Smooth muscle cell (in vitro differentiated cells): ENCODE results near the gene FRAS1. TPM values are rescaled to one million over a fixed set of nuclear protein-coding genes. Genes with fewer than 3 reads are reported as not detected.

Experiments used
- DNase-seq: peaks from one replicate; lab custom pipeline; 2025; ENCODE audit not compliant: unreplicated experiment; lab: John Stamatoyannopoulos, UW
- H2AFZ ChIP-seq: fragments of 200-600 bp; sonication (generic); 2 replicates; pipeline ENCODE4 v1.6.0; 2016; ENCODE audit warnings: antibody characterized with exemption, low read depth, mild to moderate bottlenecking
- H3F3A ChIP-seq: fragments of 200-600 bp; sonication (generic); 2 replicates; pipeline ENCODE4 v1.6.0; 2017; ENCODE audit warnings: antibody characterized with exemption, low read depth
- H3K27ac ChIP-seq: fragments of 200-600 bp; sonication (generic); 2 replicates; pipeline ENCODE4 v1.5.1; 2016; ENCODE audit warnings: low read depth, mild to moderate bottlenecking
- H3K27me3 ChIP-seq: fragments of 200-600 bp; sonication (generic); 2 replicates; pipeline ENCODE4 v1.6.1; 2016; ENCODE audit warnings: low read depth, mild to moderate bottlenecking
- H3K36me3 ChIP-seq: fragments of 200-600 bp; sonication (generic); 2 replicates; pipeline ENCODE4 v1.5.1; 2016; ENCODE audit warnings: low read depth
- H3K4me1 ChIP-seq: fragments of 200-600 bp; sonication (generic); 2 replicates; pipeline ENCODE4 v1.5.1; 2016; ENCODE audit warnings: low read depth
- H3K4me2 ChIP-seq: fragments of 200-600 bp; sonication (generic); 2 replicates; pipeline ENCODE4 v1.6.0; 2016; ENCODE audit warnings: mild to moderate bottlenecking
- H3K4me3 ChIP-seq: fragments of 200-600 bp; sonication (generic); 2 replicates; pipeline ENCODE4 v1.5.1; 2016; ENCODE audit warnings: mild to moderate bottlenecking
- H3K79me2 ChIP-seq: fragments of 200-600 bp; sonication (generic); 2 replicates; pipeline ENCODE4 v1.6.0; 2016; ENCODE audit warnings: low read depth, mild to moderate bottlenecking
- H3K9ac ChIP-seq: fragments of 200-600 bp; sonication (generic); 2 replicates; pipeline ENCODE4 v1.6.0; 2016; ENCODE audit warnings: low read depth
- H3K9me3 ChIP-seq: fragments of 200-600 bp; sonication (generic); replicated peaks from 2 replicates; pipeline ENCODE4 v1.5.1; 2016; ENCODE audit warnings: low read depth
- H4K20me1 ChIP-seq: fragments of 200-600 bp; sonication (generic); 2 replicates; pipeline ENCODE4 v1.6.0; 2016; ENCODE audit warnings: low read depth
- CTCF ChIP-seq: fragments of 200-600 bp; sonication (generic); IDR thresholded peaks from 2 replicates; pipeline ENCODE4 v1.5.1; 2017; ENCODE audit warnings: borderline replicate concordance, mild to moderate bottlenecking, antibody characterized with exemption; ENCODE audit not compliant: insufficient read depth, poor library complexity, severe bottlenecking
- WGBS: methylation state at CpG from one replicate; pipeline ENCODE4 v1.1.7; 2016; ENCODE audit warnings: low lambda C conversion rate; 5-methylcytosine and 5-hydroxymethylcytosine counted together
- polyA plus RNA-seq: library from polyadenylated mRNA; unstranded; fragments of >200 nt; fragmentation: Nextera tagmentation; extraction: Ambion mirVana; gene quantifications from 2 replicates; pipeline ENCODE4 v1.2.1, GENCODE V29; 2016
- total RNA-seq: library from RNA; depleted of rRNA; stranded (reverse); fragments of >200 nt; gene quantifications from 2 replicates; pipeline ENCODE4 v1.2.3, GENCODE V29; 2014

The FRAS1 gene
- total and polyA plus RNA-seq, 2 experiments from 2014 or later, result 0.55 to 8.1 TPM

- no peak overlapping the region for H3K4me2 ChIP-seq
- no peaks in the 10 kb centered on the region for H3K9me3 ChIP-seq
- no peaks in the 10 kb centered on the region for H3K79me2 ChIP-seq
- H3K36me3 ChIP-seq, result no peaks in the 10 kb centered on the region
- H3F3A ChIP-seq, result no peaks in the 10 kb centered on the region
- no peaks in the 10 kb centered on the region for H4K20me1 ChIP-seq
- no peak overlapping the region for H3K27ac ChIP-seq
- no peak overlapping the region for H3K4me3 ChIP-seq
- no peak overlapping the region for H3K9ac ChIP-seq
- no peak for DNase-seq
- no peaks in the 10 kb centered on the region for H3K27me3 ChIP-seq
- WGBS, result 69% methylated on average over 2 of the region's 2 CpGs
- TF ChIP-seq CTCF, result no peak
- H2AFZ ChIP-seq, result no peak overlapping the region
- H3K4me1 ChIP-seq, result peaks cover 3% of the 10 kb centered on the region
Measured at GRCh38 chr4:78288327-78288726, 231.2 kb downstream of the FRAS1 start.

- H2AFZ ChIP-seq, result no peak overlapping the region
- no peak for DNase-seq
- peaks cover 14% of the 10 kb centered on the region for H3K4me1 ChIP-seq
- H4K20me1 ChIP-seq, result no peaks in the 10 kb centered on the region
- H3K36me3 ChIP-seq, result no peaks in the 10 kb centered on the region
- H3K9me3 ChIP-seq, result no peaks in the 10 kb centered on the region
- no peak overlapping the region for H3K9ac ChIP-seq
- no peak overlapping the region for H3K4me2 ChIP-seq
- H3K79me2 ChIP-seq, result no peaks in the 10 kb centered on the region
- no peak overlapping the region for H3K27ac ChIP-seq
- no peak overlapping the region for H3K4me3 ChIP-seq
- TF ChIP-seq CTCF, result no peak
- no peaks in the 10 kb centered on the region for H3K27me3 ChIP-seq
- 95% methylated on average over 3 of the region's 3 CpGs for WGBS
- no peaks in the 10 kb centered on the region for H3F3A ChIP-seq
Measured at GRCh38 chr4:78291277-78291676, 234.2 kb downstream of the FRAS1 start.

DNA sequence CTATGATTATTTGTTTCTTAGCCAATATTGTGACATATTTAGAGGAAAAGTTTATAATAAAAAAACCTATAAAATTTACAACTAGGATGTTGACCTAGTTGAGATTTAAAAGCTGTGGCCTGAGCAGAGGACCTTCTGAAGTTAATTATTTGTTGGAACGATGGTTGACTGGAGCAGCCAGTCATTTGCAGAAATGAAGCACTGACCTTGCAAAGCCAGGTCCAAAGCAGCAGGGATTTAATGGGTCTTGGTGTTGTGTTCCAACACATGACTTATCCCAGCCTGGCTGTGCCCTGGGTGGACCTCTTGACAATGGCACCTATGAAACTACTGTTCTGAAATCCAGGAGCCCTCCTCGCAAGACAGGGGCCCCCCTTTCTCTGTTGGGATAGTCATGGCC, 235.2 kb downstream of the FRAS1 start:
- no peak overlapping the region for H3K27ac ChIP-seq
- H3K4me3 ChIP-seq, result no peak overlapping the region
- no peaks in the 10 kb centered on the region for H3K9me3 ChIP-seq
- no peak for TF ChIP-seq CTCF
- H3K4me2 ChIP-seq, result no peak overlapping the region
- no peak for DNase-seq
- peaks cover 14% of the 10 kb centered on the region for H3K4me1 ChIP-seq
- no peaks in the 10 kb centered on the region for H4K20me1 ChIP-seq
- no peaks in the 10 kb centered on the region for H3F3A ChIP-seq
- WGBS, result 95% methylated on average over 2 of the region's 2 CpGs
- no peaks in the 10 kb centered on the region for H3K79me2 ChIP-seq
- H3K9ac ChIP-seq, result no peak overlapping the region
- H2AFZ ChIP-seq, result no peak overlapping the region
- H3K27me3 ChIP-seq, result no peaks in the 10 kb centered on the region
- H3K36me3 ChIP-seq, result no peaks in the 10 kb centered on the region

GRCh38 chr4:78292856-78293255, 235.7 kb downstream of the FRAS1 start:
- no peak overlapping the region for H3K9ac ChIP-seq
- H3K4me2 ChIP-seq, result peak overlapping the region; percentile 69
- no peak for TF ChIP-seq CTCF
- H3K36me3 ChIP-seq, result no peaks in the 10 kb centered on the region
- H2AFZ ChIP-seq, result no peak overlapping the region
- 94% methylated on average over 2 of the region's 2 CpGs for WGBS
- no peak for DNase-seq
- no peak overlapping the region for H3K27ac ChIP-seq
- no peaks in the 10 kb centered on the region for H3K79me2 ChIP-seq
- no peaks in the 10 kb centered on the region for H3K9me3 ChIP-seq
- no peak overlapping the region for H3K4me3 ChIP-seq
- no peaks in the 10 kb centered on the region for H3K27me3 ChIP-seq
- H3F3A ChIP-seq, result no peaks in the 10 kb centered on the region
- no peaks in the 10 kb centered on the region for H4K20me1 ChIP-seq
- peaks cover 14% of the 10 kb centered on the region for H3K4me1 ChIP-seq
